ENCODE measurements around the gene GYPC.
"Not testable (repeated sequence)": the region's sequence is repeated elsewhere in the genome, so short reads cannot be mapped to it uniquely, and the experiment has no call there.

Gene GYPC

DNA sequence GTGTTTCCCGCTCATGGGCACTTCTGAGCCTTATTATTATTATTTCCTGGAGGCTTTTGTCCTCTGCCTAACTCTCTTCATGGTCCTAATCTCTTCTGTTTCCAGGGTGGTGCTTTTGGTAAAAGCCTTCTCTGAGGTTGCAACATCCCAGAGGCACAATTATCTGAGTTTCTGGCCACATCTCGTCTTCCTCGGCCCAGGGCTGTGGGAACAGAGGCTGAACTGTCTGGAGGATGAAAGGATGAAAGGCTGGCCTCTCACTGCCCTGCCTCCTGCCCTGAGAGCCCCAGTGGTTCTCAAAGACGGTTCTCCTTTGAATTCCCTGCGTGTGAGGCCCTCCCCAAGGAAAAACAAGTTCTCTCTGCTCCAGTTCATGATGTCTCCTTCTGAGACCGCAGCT lies 13.8 kb downstream of the GYPC start:
- no peak for DNase-seq (ENCODE audit: low read depth, low spot score)

DNA sequence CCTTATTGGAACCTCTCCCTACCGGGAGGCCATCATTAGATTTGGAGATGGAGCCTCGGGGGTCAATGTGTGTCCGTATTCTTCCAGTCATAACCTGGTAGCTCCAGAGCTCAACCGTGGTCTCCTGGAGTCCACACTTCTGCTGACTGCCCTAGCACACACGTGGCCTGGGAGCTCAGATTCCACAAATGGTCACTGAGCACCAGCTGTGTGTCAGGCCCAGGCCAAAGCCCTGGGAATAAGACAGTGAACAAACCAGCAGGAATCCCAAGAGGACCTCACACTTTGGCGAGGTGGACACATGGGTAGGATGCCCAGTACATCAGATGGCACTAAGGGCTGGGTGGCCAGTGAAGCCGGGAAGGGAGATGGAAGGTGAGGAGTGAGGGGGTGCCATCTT lies 15.5 kb downstream of the GYPC start:
- no peak for DNase-seq (ENCODE audit: low read depth, low spot score)

DNA sequence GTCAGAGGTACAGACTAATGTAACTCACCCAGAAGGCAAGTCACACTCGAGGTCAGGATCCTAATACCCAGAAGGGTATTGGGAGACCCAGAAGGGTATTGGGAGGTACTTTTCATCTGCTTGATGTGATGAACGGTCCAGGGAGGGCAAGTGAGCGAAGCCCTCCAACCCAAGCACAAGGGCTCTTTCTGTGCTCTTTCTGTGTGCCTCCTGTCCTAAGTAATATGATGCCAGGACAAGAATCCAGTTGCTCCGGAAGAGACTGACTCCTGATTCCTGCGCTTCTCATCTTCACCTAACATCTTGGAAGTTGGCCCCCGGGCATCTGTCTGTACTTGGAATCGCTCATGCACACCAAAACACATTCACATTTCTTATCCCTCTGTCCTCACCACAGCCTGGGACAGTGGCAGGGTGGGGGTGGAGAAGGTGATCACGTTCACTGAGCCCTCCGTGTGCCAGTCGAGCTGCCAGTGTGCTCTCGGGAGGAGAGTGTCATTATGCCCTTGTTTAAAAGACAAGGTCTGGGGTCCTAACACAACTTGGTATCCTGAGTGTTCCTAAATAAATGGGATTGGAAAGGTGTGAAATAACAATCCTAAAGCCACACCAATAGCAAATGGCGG lies 17.1 kb downstream of the GYPC start:
- DNase-seq (ENCODE audit: low read depth, low spot score), result no peak

DNA sequence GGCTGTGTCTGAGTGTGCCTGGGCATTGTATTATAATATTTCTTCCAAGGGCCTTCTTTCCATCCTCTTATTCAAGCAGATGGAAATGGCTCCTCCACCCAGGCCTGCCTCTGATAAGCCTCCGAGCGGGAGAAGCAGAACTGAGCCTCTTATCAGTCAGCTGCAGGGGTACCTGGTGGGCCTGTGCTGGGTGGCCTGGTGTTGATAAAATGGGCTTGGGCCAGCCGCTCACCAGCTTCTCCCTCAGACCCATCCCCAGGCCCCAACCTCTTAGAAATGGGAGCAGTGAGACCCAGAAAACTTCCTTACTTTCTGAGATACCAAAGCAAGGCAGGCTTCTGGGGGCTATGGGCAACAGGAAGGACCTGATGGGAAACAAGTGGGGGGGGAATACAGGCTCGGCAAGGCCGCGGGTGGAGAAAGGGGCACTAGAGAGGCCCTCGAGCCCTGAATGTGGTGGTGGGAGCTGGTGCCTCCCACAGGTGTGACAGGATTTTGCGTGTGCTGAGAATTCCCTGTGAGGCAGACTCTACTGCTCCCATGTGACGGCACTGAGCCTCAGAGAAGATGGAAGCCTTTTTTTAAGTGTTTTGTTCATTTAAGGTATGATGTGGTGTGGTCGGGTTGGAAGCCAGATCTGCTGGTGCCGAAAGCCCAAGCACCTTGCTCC lies 18.3 kb downstream of the GYPC start:
- no peak for DNase-seq (ENCODE audit: low read depth, low spot score)

DNA sequence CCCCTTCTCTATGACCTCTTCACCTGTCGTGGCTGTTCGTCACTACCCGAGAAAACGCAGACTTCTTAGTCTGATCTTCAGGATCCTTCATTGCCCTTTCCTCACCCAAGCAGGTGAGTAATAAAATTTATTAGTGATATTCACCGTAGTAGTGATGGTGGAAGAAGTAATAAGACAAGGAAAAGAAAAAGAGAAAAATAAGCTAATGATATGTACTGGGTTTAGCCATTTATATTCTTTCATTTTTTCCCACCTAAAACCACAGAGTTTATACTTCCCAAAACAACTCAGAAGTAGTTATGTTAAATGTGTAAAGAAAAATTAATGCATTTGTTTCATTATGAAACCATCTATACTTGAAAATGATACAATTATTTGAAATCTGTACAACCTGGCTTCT lies 19.7 kb downstream of the GYPC start:
- no peak for DNase-seq (ENCODE audit: low read depth, low spot score)

DNA sequence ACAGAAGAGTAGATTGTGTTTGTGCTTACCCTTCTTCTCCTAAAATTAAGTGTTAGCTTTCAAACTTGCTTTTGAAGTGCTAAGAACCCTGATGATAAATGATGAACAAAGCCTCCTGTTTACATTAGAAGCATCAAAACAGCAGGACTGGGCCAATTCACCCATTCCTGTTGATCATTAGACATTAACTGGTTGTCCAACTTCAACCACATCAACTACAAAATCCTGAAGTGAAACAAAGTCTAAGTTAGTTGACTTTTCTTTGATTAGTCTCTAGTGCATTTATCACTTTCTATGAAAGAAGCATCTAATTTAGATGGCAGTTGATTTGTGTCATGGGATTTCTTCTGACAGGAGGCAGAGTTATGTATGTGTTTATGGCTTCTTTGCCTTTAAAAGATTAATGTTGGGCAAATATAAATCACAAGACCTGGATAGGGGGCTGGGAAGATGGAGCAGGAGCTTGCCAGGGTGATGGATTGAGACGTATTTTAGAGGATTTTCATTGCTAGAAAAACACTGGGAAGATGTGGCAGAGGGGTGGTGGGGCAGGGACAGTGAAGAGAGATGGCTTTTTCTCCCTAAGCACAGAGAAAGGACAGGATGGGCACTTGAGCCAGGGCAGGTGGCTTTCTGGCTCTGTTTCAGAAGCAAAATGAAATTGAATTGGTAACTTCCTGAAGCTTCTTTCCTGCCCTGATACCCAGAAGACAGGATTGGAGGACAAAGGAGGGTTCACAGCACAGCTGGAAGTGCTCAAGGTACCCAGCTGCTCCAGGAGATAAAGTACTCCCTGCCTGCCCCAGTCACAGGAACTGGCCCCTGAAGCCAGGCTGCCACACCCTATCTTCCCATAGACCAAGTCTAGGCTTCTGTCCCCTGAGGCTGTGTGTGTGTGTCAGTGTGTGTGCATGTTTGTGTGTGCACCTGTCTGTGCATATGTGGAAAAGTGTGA lies 20.5 kb downstream of the GYPC start:
- no peak for DNase-seq (ENCODE audit: low read depth, low spot score)

DNA sequence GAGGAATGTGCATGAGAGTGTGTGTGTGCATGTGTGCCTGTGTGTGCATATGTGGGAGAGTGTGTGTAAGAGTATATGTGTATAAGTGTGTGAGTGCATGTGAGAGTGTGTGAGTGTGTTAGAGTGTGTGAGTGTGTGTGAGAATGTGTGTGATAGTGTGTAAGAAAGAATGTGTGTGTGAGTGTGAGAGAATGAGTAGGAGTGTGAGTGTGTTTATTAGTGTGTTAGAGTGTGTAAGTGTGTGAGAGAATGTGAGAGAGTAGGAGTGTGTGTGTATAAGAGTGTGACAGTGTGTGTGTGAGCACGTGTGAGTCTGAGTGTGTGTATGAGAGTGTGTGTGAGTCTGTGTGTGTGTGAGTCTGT lies 21.2 kb downstream of the GYPC start:
- no peak for DNase-seq (ENCODE audit: low read depth, low spot score)

DNA sequence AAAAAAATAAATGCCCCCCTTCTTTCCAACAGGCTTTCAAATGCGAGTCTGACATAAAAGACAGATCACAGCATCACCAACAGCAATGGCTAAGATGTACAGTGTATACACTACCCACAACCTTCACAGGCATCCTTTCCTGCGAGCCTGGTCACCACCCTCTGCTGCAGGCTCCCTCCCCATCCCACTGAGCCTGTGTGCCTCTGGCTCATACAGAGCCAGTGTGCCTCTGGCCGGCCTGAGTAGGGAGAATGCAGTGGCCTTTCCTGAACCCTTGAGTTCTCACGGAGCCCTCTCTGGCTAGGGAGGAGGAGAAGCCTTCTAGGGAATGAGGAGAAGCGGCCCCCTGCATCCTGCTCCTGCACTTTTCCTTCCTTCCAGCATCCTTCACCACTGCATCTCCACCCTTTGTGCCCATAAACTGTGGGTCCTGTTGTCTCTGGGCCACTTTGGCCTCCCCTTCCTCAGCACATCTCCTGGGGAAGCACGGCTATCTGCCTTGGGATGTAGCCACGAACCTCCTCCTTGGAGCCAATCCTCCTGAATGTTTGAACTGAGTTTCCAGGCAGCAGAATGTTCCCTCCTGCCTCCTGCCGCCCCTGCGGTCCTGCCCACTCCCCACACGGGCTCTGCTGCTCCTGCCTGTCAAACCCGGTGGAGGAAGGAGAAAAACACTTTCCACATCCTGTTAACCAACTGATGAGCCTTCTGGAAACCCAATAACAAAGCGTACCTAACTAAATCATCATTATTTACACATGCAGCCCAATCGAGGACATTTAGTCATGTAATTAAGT lies 22.5 kb downstream of the GYPC start:
- no peak for DNase-seq (ENCODE audit: low read depth, low spot score)

DNA sequence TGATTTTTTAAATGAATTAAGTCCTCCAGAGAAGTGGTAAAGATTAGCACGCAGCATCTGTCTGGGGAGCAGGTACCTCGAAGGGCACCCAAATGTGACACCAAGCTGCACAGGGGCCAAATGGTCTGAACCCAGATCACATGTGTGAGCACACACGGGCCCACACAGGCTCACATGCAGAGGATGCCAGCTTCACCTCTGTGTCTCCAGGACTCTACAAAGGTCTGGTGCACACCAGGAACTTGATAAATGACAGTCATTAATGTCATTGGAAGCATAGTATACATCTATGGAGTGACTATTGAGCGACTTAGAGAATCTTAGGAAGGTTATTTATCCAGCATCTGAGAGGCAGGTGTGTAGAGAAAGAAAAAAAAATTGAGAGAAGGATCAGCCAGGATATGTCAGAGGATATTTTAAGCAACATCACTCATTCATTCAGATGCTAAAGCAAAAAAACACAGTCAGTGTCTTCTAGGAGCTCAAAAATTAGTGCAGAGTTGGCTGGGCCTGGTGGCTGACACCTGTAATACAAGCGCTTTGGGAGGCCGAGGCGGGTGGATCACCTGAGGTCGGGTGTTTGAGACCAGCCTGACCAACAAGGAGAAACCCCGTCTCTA lies 23.2 kb downstream of the GYPC start:
- DNase-seq (ENCODE audit: low read depth, low spot score), result no peak

DNA sequence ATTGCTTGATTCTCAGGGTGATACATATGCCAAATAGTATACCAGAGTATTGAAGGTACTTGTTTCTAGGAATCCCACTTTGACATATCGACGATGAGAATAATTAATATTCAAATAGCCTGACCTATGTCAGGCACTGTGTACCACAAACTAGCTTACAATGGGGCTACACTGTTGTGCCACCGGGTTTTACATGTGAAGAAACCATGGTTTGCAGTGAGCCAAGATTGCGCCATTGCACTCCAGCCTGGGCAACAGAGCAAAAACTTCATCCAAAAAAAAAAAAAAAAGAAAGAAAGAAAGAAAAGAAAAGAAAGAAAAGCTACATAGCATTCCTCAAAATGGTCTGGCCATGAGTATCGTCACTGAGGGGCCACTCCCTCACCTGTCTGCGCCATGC lies 25.5 kb downstream of the GYPC start:
- DNase-seq (ENCODE audit: low read depth, low spot score), result no peak

DNA sequence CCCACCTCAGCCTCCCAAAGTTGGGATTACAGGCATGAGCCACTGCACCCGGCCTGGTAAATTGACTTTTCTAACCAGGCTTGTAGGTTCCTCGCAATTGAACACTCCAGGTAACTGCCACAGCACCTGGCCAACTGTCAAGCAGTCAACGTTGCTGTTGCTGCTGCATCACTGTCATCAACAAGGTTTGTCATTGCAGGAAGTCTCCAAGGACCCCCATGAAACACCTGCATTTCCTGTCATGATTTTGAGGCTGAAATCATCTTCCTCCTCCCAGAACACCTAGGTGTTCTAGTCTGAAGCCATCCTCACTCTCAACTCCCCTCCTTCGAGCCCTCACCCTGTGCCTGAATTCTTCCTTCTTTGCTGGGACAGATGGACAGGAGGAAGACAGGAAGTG lies 29.7 kb downstream of the GYPC start:
- no peak for DNase-seq (ENCODE audit: low read depth, low spot score)

DNA sequence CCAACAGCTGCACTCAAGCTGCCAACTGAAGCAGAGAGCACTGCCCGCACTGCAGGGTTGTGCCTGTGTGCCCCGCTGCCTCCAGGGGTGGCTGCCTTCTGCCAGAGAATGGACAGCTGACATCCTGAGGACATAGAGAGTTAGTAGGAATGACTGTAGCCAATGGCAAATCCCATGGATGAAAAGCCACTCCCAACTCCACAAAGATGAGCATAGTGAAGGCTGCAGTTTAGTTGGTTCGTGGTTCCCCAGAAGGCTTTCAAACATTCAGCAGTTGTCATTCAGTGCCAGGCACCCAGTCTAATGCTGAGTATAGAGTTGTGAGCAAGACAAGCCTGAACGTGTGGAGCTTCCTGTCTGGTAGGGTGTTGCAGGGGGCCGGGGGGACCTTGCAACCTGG lies 30.3 kb downstream of the GYPC start:
- DNase-seq (ENCODE audit: low read depth, low spot score), result no peak

DNA sequence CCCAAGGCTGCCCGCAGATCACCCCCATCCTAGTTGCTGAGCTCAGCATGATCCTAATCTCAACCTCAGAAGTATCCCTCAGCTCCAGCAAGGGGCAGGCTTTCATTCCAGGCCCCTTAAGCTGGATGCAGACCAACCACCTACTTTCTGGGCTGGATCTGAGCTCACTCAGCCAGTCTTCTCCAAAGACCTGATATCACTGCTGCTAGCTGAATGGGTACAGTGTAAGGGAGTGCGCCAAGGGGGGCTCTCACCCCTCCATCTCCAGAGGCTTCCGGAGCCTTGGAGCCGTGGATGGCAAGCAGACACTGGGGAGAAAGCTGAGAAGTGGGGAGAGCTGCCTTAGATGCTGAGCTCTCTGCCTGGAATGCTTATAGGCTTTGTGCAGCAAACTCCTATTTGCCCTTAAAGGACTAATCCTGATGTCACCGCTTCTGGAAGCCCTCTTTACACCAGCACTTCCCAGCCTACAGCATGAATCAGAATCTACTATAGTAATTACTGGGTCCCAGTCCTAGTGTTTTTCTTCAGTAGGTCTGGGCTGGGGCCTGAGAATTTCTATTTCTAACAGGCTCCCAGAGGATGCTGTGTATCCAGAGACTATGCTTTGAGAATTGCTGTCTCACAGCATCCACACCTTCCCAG lies 31.0 kb downstream of the GYPC start:
- no peak for DNase-seq (ENCODE audit: low read depth, low spot score)

DNA sequence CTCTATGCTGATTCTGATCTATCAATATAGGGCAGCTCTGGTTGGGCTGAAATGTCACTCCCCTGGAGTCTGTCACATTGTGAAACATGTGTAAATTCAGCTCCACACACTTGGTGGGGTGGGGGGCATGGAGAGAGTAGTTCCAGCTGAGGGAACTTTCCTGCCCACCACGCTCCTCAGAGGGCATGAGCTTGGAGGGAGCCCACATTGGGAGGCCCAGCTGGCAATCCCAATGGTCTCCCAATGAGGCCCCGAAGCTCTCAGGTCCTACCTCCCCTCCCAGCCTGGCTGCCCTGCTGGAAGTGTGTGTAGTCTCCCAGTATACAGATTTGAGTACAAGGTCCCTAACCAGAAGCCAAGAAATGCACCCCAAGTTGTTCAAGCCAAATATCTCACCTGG lies 31.5 kb downstream of the GYPC start:
- no peak for DNase-seq (ENCODE audit: low read depth, low spot score)

DNA sequence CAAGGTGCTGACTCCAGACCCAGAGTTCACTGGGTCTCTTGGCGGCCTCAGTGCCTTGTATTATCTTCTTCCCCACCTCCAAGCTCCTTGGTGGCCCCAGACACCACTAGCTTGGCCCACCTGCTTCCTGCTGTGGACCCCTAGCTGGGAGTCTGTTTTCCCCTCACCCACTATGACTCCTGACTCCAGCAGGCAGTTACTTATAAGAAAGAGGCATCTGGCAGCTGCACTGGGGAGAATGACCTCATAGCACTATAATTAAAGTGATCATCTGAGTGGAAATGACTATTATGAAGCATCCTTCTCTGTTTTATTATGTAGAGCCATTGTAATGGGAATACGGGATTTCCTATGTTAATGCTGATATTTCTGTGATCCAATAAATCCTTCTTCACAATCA lies 32.6 kb downstream of the GYPC start:
- not testable (repeated sequence) for DNase-seq (ENCODE audit: low read depth, low spot score)

DNA sequence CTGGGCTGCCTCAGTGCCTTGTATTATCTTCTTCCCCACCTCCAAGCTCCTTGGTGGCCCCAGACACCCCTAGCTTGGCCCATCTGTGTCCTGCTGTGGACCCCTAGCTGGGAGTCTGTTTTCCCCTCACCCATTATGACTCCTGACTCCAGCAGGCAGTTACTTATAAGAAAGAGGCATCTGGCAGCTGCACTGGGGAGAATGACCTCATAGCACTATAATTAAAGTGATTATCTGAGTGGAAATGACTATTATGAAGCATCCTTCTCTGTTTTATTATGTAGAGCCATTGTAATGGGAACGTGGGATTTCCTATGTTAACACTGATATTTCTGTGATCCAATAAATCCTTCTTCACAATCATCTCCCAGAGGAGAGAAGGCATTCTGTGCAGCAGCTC lies 36.3 kb downstream of the GYPC start:
- DNase-seq (ENCODE audit: low read depth, low spot score), result not testable (repeated sequence)

DNA sequence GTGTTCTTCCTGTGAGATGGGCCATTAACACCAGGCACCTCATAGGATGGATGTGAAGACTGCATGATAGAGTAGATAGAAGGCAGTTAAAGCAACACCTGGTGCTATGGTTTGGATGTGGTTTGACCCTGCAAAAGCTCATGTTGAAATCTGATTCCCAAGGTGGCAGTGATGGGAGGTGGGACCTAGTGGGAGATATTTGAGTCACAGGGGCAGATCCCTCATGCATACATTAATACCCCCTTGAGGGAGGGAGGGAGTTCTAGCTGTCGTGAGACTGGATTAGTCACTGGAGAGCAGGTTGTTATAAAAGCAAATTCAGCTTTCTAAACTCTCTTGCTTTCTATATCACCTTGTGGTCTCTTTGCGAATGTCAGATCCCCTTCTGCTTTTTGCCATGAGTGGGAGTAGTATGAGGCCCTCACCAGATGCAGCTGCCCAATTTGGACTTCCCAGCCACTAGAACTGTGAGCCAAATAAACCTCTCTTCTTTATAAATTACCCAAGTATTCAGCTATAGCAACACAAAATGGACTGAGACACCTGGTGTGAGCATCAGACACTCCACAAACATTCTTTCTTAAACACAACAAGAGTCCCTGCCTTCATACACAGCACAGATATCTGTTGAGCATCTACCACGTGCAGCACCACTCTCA lies 37.1 kb downstream of the GYPC start:
- DNase-seq (ENCODE audit: low read depth, low spot score), result not testable (repeated sequence)

DNA sequence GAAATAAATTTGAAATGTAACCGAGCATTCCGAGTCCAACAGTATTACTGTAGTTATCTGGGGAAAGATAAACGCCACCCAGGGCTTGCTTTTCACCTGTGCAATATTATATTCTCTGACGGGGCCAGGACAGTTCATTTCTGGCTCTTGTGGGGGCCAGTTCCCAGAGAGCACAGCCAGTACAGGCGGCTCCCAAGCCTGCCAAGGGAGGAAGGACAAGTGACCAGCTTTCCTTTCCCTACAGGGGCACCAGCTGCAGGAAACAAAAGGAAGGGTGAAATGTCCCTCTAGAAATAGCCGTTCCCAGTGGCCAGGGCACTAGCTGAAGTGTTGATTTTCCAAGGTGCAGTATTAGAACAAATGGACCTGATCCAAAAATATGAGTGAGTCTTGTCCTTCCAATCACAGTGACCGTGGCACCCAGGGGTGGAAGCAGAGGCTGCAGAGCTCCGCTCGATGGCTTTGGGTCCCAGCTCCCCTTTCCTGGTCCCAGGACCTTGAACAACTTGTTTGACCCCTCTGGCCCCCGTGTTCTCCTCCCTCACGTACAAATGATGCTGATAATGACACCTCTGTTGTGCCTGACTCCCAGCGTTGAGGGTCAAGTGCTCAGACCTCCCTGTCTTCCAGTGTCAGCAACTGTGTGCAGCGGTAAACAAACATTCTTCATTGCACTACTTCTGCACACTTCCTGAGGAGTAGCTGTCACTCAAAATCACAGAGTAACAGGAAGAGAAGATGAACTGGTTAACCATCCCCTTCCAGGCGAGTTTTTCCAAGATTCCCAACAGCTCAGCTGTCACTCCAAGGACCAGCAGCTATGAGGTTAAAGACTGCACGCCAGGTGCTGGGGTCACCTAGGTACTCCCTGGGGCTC lies 40.9 kb downstream of the GYPC start:
- no peak for DNase-seq (ENCODE audit: low read depth, low spot score)

DNA sequence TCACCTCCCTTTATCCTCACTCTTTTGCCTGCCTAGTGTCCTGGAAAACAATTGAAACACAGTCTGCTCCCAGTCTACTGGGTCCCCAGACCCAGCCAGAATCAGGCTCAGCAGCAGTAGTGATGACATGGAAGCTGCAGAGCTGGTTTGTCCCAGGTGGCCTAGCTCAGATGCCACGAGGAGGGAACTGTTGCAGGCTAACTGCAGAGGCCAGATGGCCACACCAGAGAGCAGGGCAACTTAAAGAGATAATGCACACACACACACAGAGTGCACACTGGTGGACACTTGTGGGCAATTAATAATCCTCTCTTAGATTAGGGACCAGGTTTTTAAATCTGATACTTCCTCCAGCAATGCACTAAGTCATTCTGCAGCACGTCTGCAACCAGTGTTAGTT lies 42.4 kb downstream of the GYPC start:
- DNase-seq (ENCODE audit: low read depth, low spot score), result no peak
